H1 (cell line): Measurements from ENCODE around the gene MAPK14. TPM values are rescaled to one million over a fixed set of nuclear protein-coding genes. Genes with fewer than 3 reads are reported as not detected.

Experiments used
- CTCF ChIA-PET: fragments of 300-600 bp; sonication (Branson Sonifier 250); formaldehyde crosslinking; loops from one replicate; lab custom pipeline; 2021; ENCODE audit not compliant: partially characterized antibody; lab: Charles Lee
- POLR2A ChIA-PET: fragments of 300-600 bp; sonication (Branson Sonifier 250); formaldehyde crosslinking; loops from one replicate; lab custom pipeline; 2021; ENCODE audit warnings: inconsistent platforms; ENCODE audit not compliant: partially characterized antibody; lab: Charles Lee
- DNase-seq, 2 experiments: peaks; one replicate each; pipeline versions ENCODE4 v3.0.0 to v3.0.0-alpha.2; 2010 to 2022; ENCODE audit warnings: low spot score in 2 of 2, low read depth in 1 of 2, mixed read lengths in 1 of 2
- FAIRE-seq: peaks from 2 replicates; lab custom pipeline; 2011; peaks lifted over from hg19 to GRCh38; lab: Jason Lieb, UNC
- H2AFZ ChIP-seq: 2 replicates; pipeline ENCODE4 v1.8.1; 2012; ENCODE audit warnings: low read length, inconsistent platforms
- H2AK5ac ChIP-seq: 2 replicates; pipeline ENCODE4 v1.6.1; 2013; ENCODE audit warnings: low read depth, low read length
- H2BK120ac ChIP-seq: replicated peaks from 2 replicates; pipeline ENCODE3; 2013; ENCODE audit warnings: low read depth, low read length, inconsistent platforms
- H2BK12ac ChIP-seq: 2 replicates; pipeline ENCODE4 v1.6.1; 2013; ENCODE audit warnings: low read depth, low read length
- H2BK15ac ChIP-seq: 2 replicates; pipeline ENCODE4 v1.6.1; 2013; ENCODE audit warnings: low read length
- H2BK20ac ChIP-seq: 2 replicates; pipeline ENCODE4 v1.6.1; 2013; ENCODE audit warnings: low read length
- H2BK5ac ChIP-seq: 2 replicates; pipeline ENCODE4 v1.6.1; 2013; ENCODE audit warnings: low read depth, low read length
- H3K14ac ChIP-seq: 2 replicates; pipeline ENCODE4 v1.6.1; 2013; ENCODE audit warnings: inconsistent platforms; ENCODE audit not compliant: insufficient read length
- H3K18ac ChIP-seq: 2 replicates; pipeline ENCODE4 v1.6.1; 2013; ENCODE audit warnings: low read length; ENCODE audit errors: extremely low read depth
- H3K23ac ChIP-seq: 2 replicates; pipeline ENCODE4 v1.6.1; 2013; ENCODE audit warnings: inconsistent platforms; ENCODE audit not compliant: insufficient read length
- H3K23me2 ChIP-seq: 2 replicates; pipeline ENCODE4 v1.6.1; 2013; ENCODE audit warnings: low read depth, low read length
- H3K27ac ChIP-seq: 2 replicates; pipeline ENCODE4 v1.6.1; 2011; ENCODE audit warnings: low read depth, low read length, inconsistent platforms
- H3K27me3 ChIP-seq, 4 experiments: replicated peaks in 1 of 4; 1 replicate in 1 of 4; 2 replicates in 3 of 4; pipeline versions ENCODE4 v1.6.1 to v1.8.1; 2011 to 2013; ENCODE audit warnings: low read length in 3 of 4, mild to moderate bottlenecking in 3 of 4, inconsistent platforms in 2 of 4, mixed read lengths in 2 of 4, moderate library complexity in 1 of 4; ENCODE audit not compliant: control insufficient read depth in 3 of 4, insufficient read depth in 3 of 4; ENCODE audit errors: extremely low read depth in 1 of 4
- H3K36me3 ChIP-seq, 4 experiments: 2 replicates each; pipeline versions ENCODE4 v1.6.1 to v1.8.1; 2011 to 2013; ENCODE audit warnings: mild to moderate bottlenecking in 4 of 4, low read length in 3 of 4, moderate library complexity in 2 of 4, control low read depth in 1 of 4, inconsistent platforms in 1 of 4; ENCODE audit not compliant: insufficient read depth in 4 of 4, control insufficient read depth in 2 of 4
- H3K4ac ChIP-seq: replicated peaks from 2 replicates; pipeline ENCODE3; 2013; ENCODE audit warnings: low read length, low read depth, mixed read lengths, inconsistent platforms; ENCODE audit not compliant: insufficient read length
- H3K4me1 ChIP-seq, 4 experiments: replicated peaks in 1 of 4; 1 replicate in 1 of 4; 2 replicates in 3 of 4; pipeline versions ENCODE4 v1.6.1 to v1.8.1; 2011 to 2013; ENCODE audit warnings: low read length in 3 of 4, inconsistent platforms in 2 of 4, mixed read lengths in 1 of 4; ENCODE audit not compliant: insufficient read depth in 4 of 4, control insufficient read depth in 3 of 4
- H3K4me2 ChIP-seq, 2 experiments: 2 replicates each; pipeline versions ENCODE4 v1.6.1 to v1.8.1; 2011 to 2013; ENCODE audit warnings: low read depth in 2 of 2, low read length in 2 of 2, control low read depth in 1 of 2, inconsistent platforms in 1 of 2, mild to moderate bottlenecking in 1 of 2; ENCODE audit not compliant: insufficient read depth in 1 of 2
- H3K4me3 ChIP-seq, 4 experiments: fragments of 200-600, 300-600 bp in 1 of 4; sonication (generic), shearing (Covaris generic), sonication (Bioruptor Twin) in 1 of 4; 2 replicates each; pipeline versions ENCODE4 v1.5.1 to v1.8.1; 2011 to 2016; ENCODE audit warnings: low read length in 4 of 4, low read depth in 3 of 4, control low read depth in 2 of 4, inconsistent platforms in 2 of 4, mild to moderate bottlenecking in 2 of 4, mixed read lengths in 1 of 4, moderate library complexity in 1 of 4; ENCODE audit not compliant: insufficient read depth in 2 of 4; ENCODE audit errors: extremely low read depth in 1 of 4
- H3K56ac ChIP-seq: replicated peaks from 2 replicates; pipeline ENCODE3; 2013; ENCODE audit warnings: low read depth, mild to moderate bottlenecking, mixed read lengths, low read length, inconsistent platforms; ENCODE audit not compliant: insufficient read length
- H3K79me1 ChIP-seq: 2 replicates; pipeline ENCODE4 v1.6.1; 2013; ENCODE audit warnings: low read depth, low read length, control low read depth
- H3K79me2 ChIP-seq, 2 experiments: 2 replicates each; pipeline versions ENCODE4 v1.6.1 to v1.8.1; 2012 to 2013; ENCODE audit warnings: low read length in 2 of 2, mild to moderate bottlenecking in 2 of 2, inconsistent platforms in 1 of 2; ENCODE audit not compliant: insufficient read depth in 2 of 2, control insufficient read depth in 1 of 2
- H3K9ac ChIP-seq, 4 experiments: replicated peaks in 1 of 4; 1 replicate in 1 of 4; 2 replicates in 3 of 4; pipeline versions ENCODE4 v1.6.1 to v1.8.1; 2011 to 2013; ENCODE audit warnings: low read depth in 3 of 4, low read length in 3 of 4, control low read depth in 2 of 4, mild to moderate bottlenecking in 2 of 4, moderate library complexity in 2 of 4, inconsistent platforms in 1 of 4; ENCODE audit errors: extremely low read depth in 1 of 4
- H3K9me3 ChIP-seq, 2 experiments: 2 replicates each; pipeline versions ENCODE4 v1.6.1 to v1.8.1; 2012 to 2013; ENCODE audit warnings: mild to moderate bottlenecking in 2 of 2, moderate library complexity in 2 of 2, control low read depth in 1 of 2, inconsistent platforms in 1 of 2, low read depth in 1 of 2, low read length in 1 of 2, mixed read lengths in 1 of 2; ENCODE audit not compliant: insufficient read depth in 2 of 2
- H4K20me1 ChIP-seq, 2 experiments: replicated peaks in 1 of 2; 2 replicates each; pipeline versions ENCODE3 to v1.8.1; 2011 to 2013; ENCODE audit warnings: inconsistent platforms in 2 of 2, low read length in 2 of 2, mild to moderate bottlenecking in 1 of 2; ENCODE audit not compliant: insufficient read depth in 2 of 2, control insufficient read depth in 1 of 2
- H4K5ac ChIP-seq: 2 replicates; pipeline ENCODE4 v1.6.1; 2013; ENCODE audit warnings: low read length, low read depth, mixed read lengths, inconsistent platforms; ENCODE audit not compliant: insufficient read length
- H4K8ac ChIP-seq: 2 replicates; pipeline ENCODE4 v1.8.0; 2013; ENCODE audit warnings: mild to moderate bottlenecking, moderate library complexity, low read length, inconsistent platforms; ENCODE audit not compliant: insufficient read depth; ENCODE audit errors: extremely low read depth
- H4K91ac ChIP-seq: replicated peaks from 2 replicates; pipeline ENCODE3; 2013; ENCODE audit warnings: low read length, mixed read lengths, inconsistent platforms; ENCODE audit not compliant: insufficient read length
- ATF3 ChIP-seq: IDR thresholded peaks from 2 replicates; pipeline ENCODE4 v1.6.1; 2011; ENCODE audit warnings: low read depth, mild to moderate bottlenecking, low read length; ENCODE audit not compliant: insufficient read depth
- BACH1 ChIP-seq: IDR thresholded peaks from 2 replicates; pipeline ENCODE4 v1.6.1; 2012; ENCODE audit warnings: low read length, improper control_type of control experiment
- BCL11A ChIP-seq, 2 experiments: IDR thresholded peaks; one replicate each; pipeline ENCODE4 v1.6.1; 2011; ENCODE audit warnings: low read depth in 2 of 2, low read length in 2 of 2, mild to moderate bottlenecking in 2 of 2
- CHD1 ChIP-seq: IDR thresholded peaks from 2 replicates; pipeline ENCODE4 v1.6.1; 2012; ENCODE audit warnings: low read depth, low read length, improper control_type of control experiment
- CREB1 ChIP-seq: IDR thresholded peaks from 2 replicates; pipeline ENCODE4 v1.6.1; 2012; ENCODE audit warnings: inconsistent platforms
- EP300 ChIP-seq, 2 experiments: IDR thresholded peaks; 1 replicate in 1 of 2; 2 replicates in 1 of 2; pipeline ENCODE4 v1.6.1; 2011 to 2012; ENCODE audit warnings: low read depth in 2 of 2, low read length in 2 of 2, mild to moderate bottlenecking in 2 of 2, borderline replicate concordance in 1 of 2, inconsistent platforms in 1 of 2, moderate library complexity in 1 of 2
- GABPA ChIP-seq: IDR thresholded peaks from 2 replicates; pipeline ENCODE4 v1.6.1; 2011; ENCODE audit warnings: mild to moderate bottlenecking, low read length, moderate library complexity, borderline replicate concordance; ENCODE audit not compliant: insufficient read depth
- JUN ChIP-seq: IDR thresholded peaks from 2 replicates; pipeline ENCODE4 v1.6.1; 2011; ENCODE audit warnings: low read depth, mild to moderate bottlenecking, improper control_type of control experiment, low read length
- JUND ChIP-seq: IDR thresholded peaks from 2 replicates; pipeline ENCODE4 v1.6.1; 2011; ENCODE audit warnings: mild to moderate bottlenecking, improper control_type of control experiment, low read length
- PHF8 ChIP-seq: fragments of 200-600 bp; sonication (generic); conservative IDR thresholded peaks from 2 replicates; pipeline ENCODE4 v1.7.1; 2012; ENCODE audit warnings: low read depth, mild to moderate bottlenecking, inconsistent platforms, low read length, moderate library complexity
- POLR2A ChIP-seq, 2 experiments: IDR thresholded peaks; 1 replicate in 1 of 2; 2 replicates in 1 of 2; pipeline ENCODE4 v1.6.1; 2011; ENCODE audit warnings: low read depth in 2 of 2, low read length in 2 of 2, mild to moderate bottlenecking in 2 of 2; ENCODE audit errors: control extremely low read depth in 1 of 2
- SAP30 ChIP-seq: fragments of 300-600 bp; sonication (generic); IDR thresholded peaks from 2 replicates; pipeline ENCODE4 v1.7.1; 2012; ENCODE audit warnings: low read length, moderate library complexity, mild to moderate bottlenecking, inconsistent platforms; ENCODE audit not compliant: insufficient read depth, insufficient replicate concordance
- SIX5 ChIP-seq: IDR thresholded peaks from 2 replicates; pipeline ENCODE4 v1.6.1; 2011; ENCODE audit warnings: mild to moderate bottlenecking, low read depth, low read length
- TBP ChIP-seq: IDR thresholded peaks from 2 replicates; pipeline ENCODE4 v1.6.1; 2011; ENCODE audit warnings: low read depth, low read length, improper control_type of control experiment
- TCF12 ChIP-seq: IDR thresholded peaks from 2 replicates; pipeline ENCODE4 v1.6.1; 2011; ENCODE audit warnings: low read depth, mild to moderate bottlenecking, low read length
- WGBS, 2 experiments: shearing (Covaris generic) in 1 of 2; methylation state at CpG; one replicate each; pipeline versions ENCODE4 v1.1.6 to v1.1.7; 2013 to 2015; ENCODE audit warnings: low lambda C conversion rate in 2 of 2, mixed read lengths in 2 of 2, inconsistent platforms in 1 of 2, low coverage in 1 of 2, missing lambda C conversion rate in 1 of 2; ENCODE audit not compliant: insufficient replicate concordance in 2 of 2, insufficient coverage in 1 of 2, insufficient read length in 1 of 2; ENCODE audit errors: extremely low coverage in 1 of 2, missing lambda C conversion rate in 1 of 2; 5-methylcytosine and 5-hydroxymethylcytosine counted together
- polyA plus RNA-seq, 7 experiments: library from polyadenylated mRNA; depleted of rRNA in 3 of 7; stranded (reverse) in 5 of 7; unstranded in 2 of 7; fragments of >200 nt in 5 of 7; fragments of 200-250 nt in 2 of 7; gene quantifications; 1 replicate in 5 of 7; 2 replicates in 1 of 7; 4 replicates in 1 of 7; pipeline versions ENCODE4 v1.2.1 to v1.2.3, GENCODE V29; 2011 to 2013; ENCODE audit warnings: missing spikeins in 2 of 7, mixed read lengths in 2 of 7
- total RNA-seq: library from RNA; stranded (reverse); fragmentation: NEBNext Ultra II Directional; extraction: Animal tissue kit (Norgen Biotek cat#: 25700); gene quantifications from 2 replicates; pipeline ENCODE4 v1.2.1, GENCODE V29; 2021

MAPK14 gene
- total and polyA plus RNA-seq, 2 of the 8 experiments (the other 6 are each of a cell fraction or from before 2014, with no cell fraction given): 18.1 to 39.3 TPM

GRCh38 chr6:36154286-36154685 is 126.7 kb downstream of the MAPK14 start:
- H4K8ac ChIP-seq: no peak overlapping the region
- FAIRE-seq: no peak
- no peak overlapping the region for H2BK15ac ChIP-seq
- H3K79me1 ChIP-seq: no peaks in the 10 kb centered on the region
- H3K23ac ChIP-seq: no peak overlapping the region
- ChIA-PET CTCF (interaction anchor here (0.7 kb wide), 1 partner anchor 71 kb away, joined by 3 read pairs; no protein-coding TSS in a partner anchor), POLR2A (no interaction called here)
- no peak overlapping the region for H2BK120ac ChIP-seq
- H4K5ac ChIP-seq: no peak overlapping the region
- H4K91ac ChIP-seq: no peak overlapping the region
- no peak overlapping the region for H2BK20ac ChIP-seq
- H3K27ac ChIP-seq: no peak overlapping the region
- no peak overlapping the region for H2AK5ac ChIP-seq
- no peaks in the 10 kb centered on the region for H4K20me1 ChIP-seq
- H2BK5ac ChIP-seq: no peak overlapping the region
- H3K9me3 ChIP-seq: peaks cover 0 to 5% of the 10 kb centered on the region in 2 experiments; a peak in 1 of 4 replicates
- H3K9ac ChIP-seq: no peak overlapping the region
- 83% methylated on average over 2 of the region's 2 CpGs; no CpG with 5 or more reads in 1 of the 2 experiments for WGBS, 2 experiments
- H2AFZ ChIP-seq: no peak overlapping the region
- H3K23me2 ChIP-seq: no peaks in the 10 kb centered on the region; the same call in 1 of the 2 replicates
- no peak overlapping the region for H3K4me2 ChIP-seq
- no peaks in the 10 kb centered on the region for H3K27me3 ChIP-seq
- no peak for DNase-seq
- no peak overlapping the region for H3K4ac ChIP-seq
- no peak overlapping the region for H3K18ac ChIP-seq
- no peaks in the 10 kb centered on the region for H3K79me2 ChIP-seq
- no peaks in the 10 kb centered on the region for H3K4me1 ChIP-seq
- no peaks in the 10 kb centered on the region for H3K36me3 ChIP-seq
- no peak overlapping the region for H3K4me3 ChIP-seq
- H3K56ac ChIP-seq: no peak overlapping the region
- H2BK12ac ChIP-seq: no peak overlapping the region
- no peak overlapping the region for H3K14ac ChIP-seq
- TF ChIP-seq JUND (no peak), ATF3 (no peak), EP300 (IDR thresholded peaks at IDR 0.05; ENCODE audit: borderline replicate concordance in 1 of 2, low read depth in 2 of 2, low read length in 2 of 2) (no peak), BACH1 (no peak), POLR2A (IDR thresholded peaks at IDR 0.05; ENCODE audit: control extremely low read depth in 1 of 2, low read depth in 2 of 2, low read length in 2 of 2) (no peak), TBP (no peak), GABPA (no peak), CHD1 (no peak), CREB1 (no peak), SIX5 (no peak), PHF8 (no peak), BCL11A (IDR thresholded peaks at IDR 0.05; ENCODE audit: low read depth in 2 of 2, low read length in 2 of 2) (no peak), TCF12 (no peak), SAP30 (no peak), JUN (no peak)
